HUES6 (cell line): Measurements from ENCODE around the gene IFITM2.
"Not testable (repeated sequence)": the region's sequence is repeated elsewhere in the genome, so short reads cannot be mapped to it uniquely, and the experiment has no call there.

Experiments used
- H3K27ac ChIP-seq: 2 replicates; pipeline ENCODE4 v1.7.0; 2013; ENCODE audit warnings: low read depth, mild to moderate bottlenecking, low read length, inconsistent platforms
- H3K27me3 ChIP-seq: 2 replicates; pipeline ENCODE4 v1.6.1; 2013; ENCODE audit warnings: low read length; ENCODE audit not compliant: control insufficient read depth, insufficient read depth
- H3K36me3 ChIP-seq: 2 replicates; pipeline ENCODE4 v1.6.1; 2013; ENCODE audit warnings: low read length; ENCODE audit not compliant: control insufficient read depth, insufficient read depth
- H3K4me1 ChIP-seq: 2 replicates; pipeline ENCODE4 v1.6.1; 2013; ENCODE audit warnings: low read length; ENCODE audit not compliant: control insufficient read depth, insufficient read depth
- H3K4me3 ChIP-seq: 2 replicates; pipeline ENCODE4 v1.5.1; 2013; ENCODE audit warnings: low read depth, low read length
- H3K9ac ChIP-seq: one replicate; pipeline ENCODE4 v1.6.1; 2013; ENCODE audit warnings: mild to moderate bottlenecking, low read length
- H3K9me3 ChIP-seq: 2 replicates; pipeline ENCODE4 v1.6.1; 2013; ENCODE audit warnings: low read depth, low read length; ENCODE audit not compliant: control insufficient read depth, insufficient read depth

IFITM2 gene

DNA sequence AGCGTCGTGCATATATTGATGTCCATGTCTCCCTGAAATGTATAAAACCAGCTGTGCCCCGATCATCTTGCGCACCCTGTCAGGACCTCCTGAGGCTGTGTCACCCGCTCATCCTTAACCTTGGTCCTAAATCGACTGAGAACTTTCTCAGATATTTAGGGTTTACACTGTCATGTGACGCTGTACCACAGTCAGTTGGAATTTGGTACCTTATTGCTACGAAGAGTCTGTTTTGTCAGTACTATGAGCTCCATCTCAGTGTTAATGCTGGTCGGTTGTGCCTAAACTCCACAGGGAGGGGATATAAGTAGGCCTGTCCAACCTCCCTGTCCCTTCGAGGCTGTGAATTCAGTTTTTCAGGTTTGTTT lies 1.8 kb upstream of the IFITM2 start:
- H3K9ac ChIP-seq = no peak overlapping the region
- H3K27me3 ChIP-seq = no peaks in the 10 kb centered on the region
- no peaks in the 10 kb centered on the region for H3K9me3 ChIP-seq
- H3K4me1 ChIP-seq = peaks cover 51% of the 10 kb centered on the region
- H3K27ac ChIP-seq = peak overlapping the region; percentile 52; the same call in 1 of the 2 replicates
- no peak overlapping the region for H3K4me3 ChIP-seq
- no peaks in the 10 kb centered on the region for H3K36me3 ChIP-seq

DNA sequence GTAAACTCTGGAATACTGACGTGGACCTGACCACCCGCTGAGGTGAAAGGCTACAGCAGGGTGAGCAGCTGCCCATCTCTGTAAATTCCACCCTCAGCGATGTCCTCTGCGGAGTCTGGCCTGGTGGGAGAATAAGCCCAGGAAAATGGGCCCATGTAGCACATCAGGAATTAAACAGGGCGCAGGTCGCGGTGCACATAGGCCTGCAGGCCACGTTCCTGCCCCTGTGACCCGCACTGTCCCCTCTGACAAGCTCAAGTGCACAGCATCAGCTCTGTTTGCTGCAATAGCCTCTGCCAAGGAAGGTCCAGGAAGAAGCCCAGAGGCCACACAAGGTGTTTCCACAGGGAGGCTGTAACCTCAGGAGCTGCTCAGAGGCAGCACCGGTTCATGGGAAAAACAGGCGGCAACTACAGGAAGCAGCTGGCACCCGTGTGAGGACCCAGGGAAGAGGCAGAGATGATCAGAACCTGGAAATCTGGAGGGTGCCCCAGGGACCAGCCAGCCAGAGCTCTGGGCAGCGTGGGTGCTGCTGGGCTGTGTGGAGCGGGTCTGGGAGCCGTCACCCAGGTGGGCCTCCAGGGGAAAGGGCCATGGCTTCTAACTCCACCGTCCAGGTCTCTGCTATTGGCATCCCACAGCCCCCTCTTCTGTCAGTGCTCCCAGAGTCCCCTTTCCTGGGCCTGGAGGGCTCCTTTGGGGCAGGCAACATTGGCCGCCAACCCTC lies 808 bp upstream of the IFITM2 start:
- H3K4me1 ChIP-seq = peaks cover 50% of the 10 kb centered on the region
- no peaks in the 10 kb centered on the region for H3K27me3 ChIP-seq
- H3K9me3 ChIP-seq = no peaks in the 10 kb centered on the region
- H3K27ac ChIP-seq = no peak overlapping the region
- no peak overlapping the region for H3K9ac ChIP-seq
- no peak overlapping the region for H3K4me3 ChIP-seq
- H3K36me3 ChIP-seq = no peaks in the 10 kb centered on the region

DNA sequence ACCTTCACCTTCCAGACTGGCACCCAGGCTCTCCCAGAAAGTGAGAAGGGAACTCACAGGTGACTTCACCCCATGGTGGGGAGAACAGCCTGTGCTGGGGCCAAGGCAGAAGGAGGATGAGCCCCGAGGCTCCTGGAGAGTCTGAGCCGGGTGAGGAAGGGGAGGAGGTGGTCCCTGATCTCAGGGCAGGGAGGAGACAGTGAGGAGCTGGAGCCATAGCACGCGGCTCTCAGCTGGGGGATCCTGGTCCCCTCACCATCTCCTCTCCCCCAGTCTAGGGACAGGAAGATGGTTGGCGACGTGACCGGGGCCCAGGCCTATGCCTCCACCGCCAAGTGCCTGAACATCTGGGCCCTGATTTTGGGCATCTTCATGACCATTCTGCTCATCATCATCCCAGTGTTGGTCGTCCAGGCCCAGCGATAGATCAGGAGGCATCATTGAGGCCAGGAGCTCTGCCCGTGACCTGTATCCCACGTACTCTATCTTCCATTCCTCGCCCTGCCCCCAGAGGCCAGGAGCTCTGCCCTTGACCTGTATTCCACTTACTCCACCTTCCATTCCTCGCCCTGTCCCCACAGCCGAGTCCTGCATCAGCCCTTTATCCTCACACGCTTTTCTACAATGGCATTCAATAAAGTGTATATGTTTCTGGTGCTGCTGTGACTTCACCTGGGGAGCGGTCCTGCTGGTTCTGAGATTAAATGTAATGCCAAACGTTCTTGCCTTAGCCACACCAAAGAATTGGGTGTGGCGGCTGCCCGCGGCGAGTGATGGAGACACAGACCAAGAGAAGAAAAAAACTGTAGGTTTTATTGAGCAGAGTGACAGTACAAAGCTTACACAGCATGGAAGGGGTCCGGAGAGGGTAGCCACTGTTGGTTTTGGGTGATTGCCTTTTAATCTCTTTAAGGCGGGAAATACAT lies 1.4 kb downstream of the IFITM2 start:
- H3K36me3 ChIP-seq, H3K27ac ChIP-seq, H3K27me3 ChIP-seq, H3K9me3 ChIP-seq: not testable (repeated sequence)
- peak overlapping the region; percentile 41 for H3K4me3 ChIP-seq
- H3K4me1 ChIP-seq = peaks cover 68% of the 10 kb centered on the region
- peak overlapping the region; percentile 14 for H3K9ac ChIP-seq

DNA sequence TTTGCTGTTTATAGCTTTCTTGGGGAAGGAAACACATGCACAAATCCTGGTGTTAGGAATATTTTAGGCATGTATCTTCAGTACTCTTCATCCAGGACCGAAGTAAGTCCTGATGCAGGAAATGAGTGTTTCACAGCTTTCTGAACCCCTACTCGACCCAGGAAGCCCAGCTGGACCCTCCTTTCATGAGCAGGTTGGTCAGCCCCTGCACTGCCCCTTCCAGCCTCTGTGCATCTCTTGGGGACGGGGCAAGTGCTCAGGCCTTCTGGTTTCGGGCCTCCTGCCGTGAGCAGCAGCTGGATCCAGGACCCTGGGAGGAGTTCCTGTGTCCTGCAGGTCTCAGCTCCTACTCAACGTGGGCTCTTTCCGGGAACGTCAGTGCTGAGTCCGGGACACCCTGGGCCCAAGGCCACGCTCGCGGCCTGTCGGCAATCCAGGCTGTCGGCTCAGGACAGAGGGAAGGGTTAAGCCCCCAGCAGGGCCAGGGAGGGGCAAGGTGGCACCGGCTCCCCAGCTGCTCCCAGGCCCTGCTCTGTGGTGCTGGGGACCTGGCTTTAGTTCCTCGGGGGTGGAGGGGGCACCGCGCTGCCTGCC lies 2.5 kb downstream of the IFITM2 start:
- Histone ChIP-seq H3K9ac (peak overlapping the region; percentile 63), H3K4me1 (peaks cover 63% of the 10 kb centered on the region), H3K4me3 (peak overlapping the region; percentile 47; the same call in 1 of the 2 replicates)
- H3K27ac ChIP-seq, H3K9me3 ChIP-seq, H3K36me3 ChIP-seq, H3K27me3 ChIP-seq: not testable (repeated sequence)

DNA sequence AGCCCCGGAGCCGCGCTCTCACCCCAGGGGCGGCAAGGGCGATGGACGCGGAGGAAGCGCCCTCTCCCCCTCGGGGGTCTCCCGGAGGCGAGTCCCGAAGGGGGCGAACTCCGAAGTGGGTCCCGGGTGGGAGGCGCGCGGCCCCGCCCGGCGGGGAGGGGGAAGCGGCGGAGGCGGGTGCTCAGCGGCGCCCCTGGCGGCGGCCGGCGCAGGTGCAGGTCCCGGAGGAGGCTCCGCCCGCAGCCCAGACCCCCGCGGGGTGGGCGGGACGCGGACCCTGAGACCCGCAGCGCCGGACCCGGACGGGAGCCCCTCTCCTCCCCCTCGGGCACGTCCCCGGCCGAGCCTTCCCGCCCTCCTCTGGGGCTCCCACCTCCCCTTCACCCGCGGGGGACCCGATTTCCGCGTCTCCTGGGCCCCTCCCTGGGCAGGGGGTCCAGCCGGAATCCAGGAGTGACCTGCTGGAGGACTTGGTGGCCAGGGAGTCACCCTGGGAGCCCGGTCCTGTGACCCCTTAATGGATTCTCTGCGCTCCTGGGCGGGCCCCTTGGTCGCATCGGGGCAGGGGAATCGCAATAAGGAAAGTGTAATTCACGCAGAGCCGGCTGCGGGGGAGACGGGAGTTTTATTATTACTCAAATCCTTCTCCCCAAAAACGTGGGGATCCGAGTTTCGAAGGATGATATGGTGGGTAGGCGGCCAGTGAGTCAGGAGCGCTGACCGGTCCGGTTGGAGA lies 3.6 kb downstream of the IFITM2 start:
- Histone ChIP-seq H3K4me1 (peaks cover 52% of the 10 kb centered on the region), H3K4me3 (peak overlapping the region; percentile 87)

DNA sequence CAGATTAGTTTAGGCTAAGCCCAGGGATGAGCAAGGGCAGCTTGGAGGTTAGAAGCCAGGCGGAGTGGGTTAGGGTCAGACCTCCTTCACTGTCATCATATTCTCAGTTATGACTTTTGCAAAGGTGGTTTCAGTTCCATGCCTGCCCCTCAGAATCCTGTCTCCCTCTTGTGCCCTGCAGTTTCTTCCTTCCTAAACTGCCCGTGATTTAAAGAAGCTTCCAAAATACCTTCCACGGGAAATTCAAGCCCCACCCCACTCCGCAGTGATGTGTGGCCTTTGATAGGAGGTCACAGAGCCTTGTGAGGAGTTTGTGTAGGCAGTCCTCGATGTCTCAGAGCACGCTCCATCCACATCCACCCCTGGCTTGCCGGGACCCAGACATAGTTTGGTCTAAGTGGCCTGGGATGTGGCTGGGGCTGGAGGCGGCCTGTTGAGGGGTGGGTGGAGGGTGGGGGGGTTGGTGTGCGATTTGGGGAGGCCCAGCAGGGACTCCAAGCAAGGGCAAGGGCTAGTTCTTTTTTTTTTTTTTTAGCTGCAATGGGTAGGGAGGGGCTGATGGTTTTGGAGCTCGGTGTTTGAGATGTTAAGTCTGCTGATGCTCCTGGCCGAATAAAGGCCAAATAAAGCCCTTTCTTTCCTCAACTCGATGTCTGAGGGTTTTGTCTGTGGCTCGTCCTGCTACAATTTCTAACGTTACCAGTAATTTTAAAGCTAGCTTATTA lies 4.6 kb downstream of the IFITM2 start:
- peaks cover 50% of the 10 kb centered on the region for H3K4me1 ChIP-seq
- H3K9ac ChIP-seq = peak overlapping the region; percentile 96
- peak overlapping the region; percentile 84; the same call in 1 of the 2 replicates for H3K27ac ChIP-seq
- H3K9me3 ChIP-seq = no peaks in the 10 kb centered on the region
- H3K4me3 ChIP-seq = peak overlapping the region; percentile 87
- H3K36me3 ChIP-seq = peaks cover 12% of the 10 kb centered on the region
- H3K27me3 ChIP-seq = peaks cover 23% of the 10 kb centered on the region; the same call in 1 of the 2 replicates

More for the DNA sequence above, 3.6 kb downstream of the IFITM2 start:
- peaks cover 14% of the 10 kb centered on the region; the same call in 1 of the 2 replicates for H3K27me3 ChIP-seq
- not testable (repeated sequence) for H3K9me3 ChIP-seq, H3K27ac ChIP-seq, H3K36me3 ChIP-seq
- peak overlapping the region; percentile 80 for H3K9ac ChIP-seq

DNA sequence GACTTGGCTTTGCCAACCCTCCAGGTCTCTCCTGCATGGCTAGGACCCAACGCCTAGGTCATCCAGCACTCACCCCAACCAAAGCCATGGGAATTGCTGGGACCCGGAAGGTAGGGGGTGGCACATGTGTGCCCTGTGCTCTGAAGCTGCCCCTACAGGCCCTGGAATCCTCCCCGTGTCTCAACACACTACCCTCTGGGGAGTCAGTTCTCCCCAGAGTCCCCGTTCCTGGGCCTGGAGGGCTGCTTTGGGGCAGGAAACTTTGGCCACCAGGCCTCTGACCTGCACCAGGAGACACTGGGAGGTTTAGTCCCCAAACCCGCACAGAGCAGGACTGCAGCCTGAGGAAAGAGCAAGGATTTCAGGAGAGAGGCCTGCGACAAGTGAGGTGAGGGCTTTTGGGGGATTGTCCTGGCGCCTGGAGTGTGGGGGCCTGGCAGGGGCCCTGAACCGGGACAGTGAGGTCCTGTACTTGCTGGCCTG lies 5.7 kb downstream of the IFITM2 start:
- peaks cover 29% of the 10 kb centered on the region; the same call in 1 of the 2 replicates for H3K27me3 ChIP-seq
- peaks cover 48% of the 10 kb centered on the region for H3K4me1 ChIP-seq
- no peaks in the 10 kb centered on the region for H3K9me3 ChIP-seq
- peak overlapping the region; percentile 96 for H3K9ac ChIP-seq
- peak overlapping the region; percentile 84; the same call in 1 of the 2 replicates for H3K27ac ChIP-seq
- peak overlapping the region; percentile 87 for H3K4me3 ChIP-seq
- peaks cover 12% of the 10 kb centered on the region for H3K36me3 ChIP-seq

DNA sequence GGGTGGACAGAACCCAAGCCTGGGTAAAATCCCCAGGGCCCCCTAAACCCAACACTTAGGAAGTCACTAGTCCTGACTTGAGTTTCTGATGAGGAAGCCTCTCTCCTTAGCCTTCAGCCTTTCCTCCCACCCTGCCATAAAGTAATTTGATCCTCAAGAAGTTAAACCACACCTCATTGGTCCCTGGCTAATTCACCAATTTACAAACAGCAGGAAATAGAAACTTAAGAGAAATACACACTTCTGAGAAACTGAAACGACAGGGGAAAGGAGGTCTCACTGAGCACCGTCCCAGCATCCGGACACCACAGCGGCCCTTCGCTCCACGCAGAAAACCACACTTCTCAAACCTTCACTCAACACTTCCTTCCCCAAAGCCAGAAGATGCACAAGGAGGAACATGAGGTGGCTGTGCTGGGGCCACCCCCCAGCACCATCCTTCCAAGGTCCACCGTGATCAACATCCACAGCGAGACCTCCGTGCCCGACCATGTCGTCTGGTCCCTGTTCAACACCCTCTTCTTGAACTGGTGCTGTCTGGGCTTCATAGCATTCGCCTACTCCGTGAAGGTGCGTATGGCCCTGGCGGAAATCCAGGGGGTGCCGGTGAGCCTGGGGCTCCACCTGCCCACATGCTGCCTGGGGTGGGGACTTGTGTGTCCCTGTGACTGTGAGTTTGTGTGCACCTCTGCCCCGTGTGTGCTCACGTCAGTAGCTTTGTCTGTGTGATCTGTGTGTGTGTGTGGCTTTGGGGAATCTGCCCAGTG lies 6.4 kb downstream of the IFITM2 start, which contains the start of gene IFITM1:
Gene IFITM1, plus strand, starts transcription at position 254 of the 767 bp plus-strand sequence. Its CDS starts 131 bp downstream, at position 385.
- H3K9me3 ChIP-seq = no peaks in the 10 kb centered on the region
- H3K36me3 ChIP-seq = peaks cover 12% of the 10 kb centered on the region
- H3K27ac ChIP-seq = peak within 1 kb of the TSS; percentile 84; the same call in 1 of the 2 replicates
- peak within 1 kb of the TSS; percentile 96 for H3K9ac ChIP-seq
- H3K4me1 ChIP-seq = peaks cover 46% of the 10 kb centered on the region
- H3K27me3 ChIP-seq = peaks cover 29% of the 10 kb centered on the region; the same call in 1 of the 2 replicates
- peak within 1 kb of the TSS; percentile 87 for H3K4me3 ChIP-seq

DNA sequence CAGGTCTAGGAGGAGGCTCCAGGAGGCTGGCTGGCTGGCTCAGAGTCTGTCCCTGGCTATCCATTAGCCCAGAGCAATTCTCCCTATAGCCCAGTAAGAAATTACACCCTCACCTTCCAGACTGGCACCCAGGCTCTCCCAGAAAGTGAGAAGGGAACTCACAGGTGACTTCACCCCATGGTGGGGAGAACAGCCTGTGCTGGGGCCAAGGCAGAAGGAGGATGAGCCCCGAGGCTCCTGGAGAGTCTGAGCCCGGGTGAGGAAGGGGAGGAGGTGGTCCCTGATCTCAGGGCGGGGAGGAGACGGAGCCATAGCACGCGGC lies 6.9 kb downstream of the IFITM2 start:
- Histone ChIP-seq H3K4me1 (peaks cover 41% of the 10 kb centered on the region), H3K4me3 (peak overlapping the region; percentile 87), H3K36me3 (peaks cover 12% of the 10 kb centered on the region), H3K27ac (peak overlapping the region; percentile 44; the same call in 1 of the 2 replicates), H3K27me3 (peaks cover 29% of the 10 kb centered on the region; the same call in 1 of the 2 replicates), H3K9ac (peak overlapping the region; percentile 96)
- H3K9me3 ChIP-seq = not testable (repeated sequence)
